HUES48 (cell line): ENCODE measurements around the gene RHBDL1.
A peak's percentile ranks its signal among the peaks of the same experiment; 100 is the strongest.

Experiments used
- H3K27ac ChIP-seq: one replicate; pipeline ENCODE4 v1.7.0; 2013; ENCODE audit warnings: low read depth, low read length, inconsistent platforms
- H3K27me3 ChIP-seq: 2 replicates; pipeline ENCODE4 v1.6.1; 2013; ENCODE audit warnings: mild to moderate bottlenecking, low read length; ENCODE audit not compliant: control insufficient read depth, insufficient read depth
- H3K36me3 ChIP-seq: 2 replicates; pipeline ENCODE4 v1.6.1; 2013; ENCODE audit warnings: low read length; ENCODE audit not compliant: control insufficient read depth, insufficient read depth
- H3K4me1 ChIP-seq: 2 replicates; pipeline ENCODE4 v1.6.1; 2013; ENCODE audit warnings: mild to moderate bottlenecking, low read length; ENCODE audit not compliant: control insufficient read depth, insufficient read depth
- H3K4me3 ChIP-seq: 2 replicates; pipeline ENCODE4 v1.5.1; 2013; ENCODE audit warnings: mild to moderate bottlenecking, low read depth, low read length
- H3K9ac ChIP-seq: 2 replicates; pipeline ENCODE4 v1.6.1; 2013; ENCODE audit warnings: mild to moderate bottlenecking, low read depth, low read length, moderate library complexity
- H3K9me3 ChIP-seq: 2 replicates; pipeline ENCODE4 v1.6.1; 2013; ENCODE audit warnings: low read length; ENCODE audit not compliant: control insufficient read depth, insufficient read depth

RHBDL1 gene

GRCh38 chr16:674968-675883 lies at the start of gene RHBDL1:
Gene RHBDL1 (plus strand): TSS chr16:675671. CDS start chr16:675791, 120 bp downstream.
- no peaks in the 10 kb centered on the region for H3K27me3 ChIP-seq
- H3K4me1 ChIP-seq, result peaks cover 27% of the 10 kb centered on the region; the same call in 1 of the 2 replicates
- peaks cover 40% of the 10 kb centered on the region for H3K36me3 ChIP-seq
- H3K9me3 ChIP-seq, result no peaks in the 10 kb centered on the region
- peak within 1 kb of the TSS; percentile 67 for H3K4me3 ChIP-seq
- no peak within 1 kb of the TSS for H3K27ac ChIP-seq
- H3K9ac ChIP-seq, result no peak within 1 kb of the TSS

GRCh38 chr16:625977-626765 lies 49.3 kb upstream of the RHBDL1 start:
- H3K27me3 ChIP-seq, result no peaks in the 10 kb centered on the region
- H3K9me3 ChIP-seq, result no peaks in the 10 kb centered on the region
- no peak overlapping the region for H3K4me3 ChIP-seq
- H3K36me3 ChIP-seq, result peaks cover 12% of the 10 kb centered on the region; the same call in 1 of the 2 replicates
- H3K9ac ChIP-seq, result no peak overlapping the region
- no peak overlapping the region for H3K27ac ChIP-seq
- peaks cover 22% of the 10 kb centered on the region for H3K4me1 ChIP-seq

DNA sequence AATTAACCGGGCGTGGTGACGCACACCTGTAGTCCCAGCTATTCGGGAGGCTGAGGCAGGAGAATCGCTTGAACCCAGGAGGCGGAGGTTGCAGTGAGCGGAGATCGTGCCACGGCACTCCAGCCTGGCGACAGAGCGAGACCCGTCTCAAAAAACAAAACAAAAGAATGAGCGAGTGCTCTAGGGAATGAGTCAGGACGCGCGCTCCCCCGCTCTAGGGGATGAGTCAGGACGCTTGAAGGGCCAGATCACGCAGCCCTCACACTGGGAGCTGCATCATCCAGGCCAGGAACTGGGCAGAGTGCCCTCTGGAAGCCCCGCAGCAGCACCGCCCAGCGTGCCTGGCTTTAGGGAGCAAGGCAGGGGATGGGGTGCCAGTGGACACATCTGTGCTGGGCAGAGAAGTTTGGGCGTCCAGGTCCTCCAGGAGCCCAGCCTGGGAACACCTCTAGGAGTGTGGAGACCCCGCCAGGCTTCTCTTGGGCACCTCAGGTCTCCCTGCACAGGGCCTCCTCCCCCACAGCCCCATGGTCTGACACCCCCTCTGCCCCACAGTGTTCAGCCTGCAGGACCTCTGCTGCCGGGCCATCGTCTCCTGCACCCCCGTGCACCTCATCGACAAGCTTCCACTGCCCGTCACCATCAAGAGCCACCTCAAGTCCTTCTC lies 48.6 kb upstream of the RHBDL1 start:
- Histone ChIP-seq H3K36me3 (peaks cover 12% of the 10 kb centered on the region; the same call in 1 of the 2 replicates), H3K9ac (no peak overlapping the region), H3K27ac (no peak overlapping the region), H3K4me3 (no peak overlapping the region), H3K9me3 (no peaks in the 10 kb centered on the region), H3K4me1 (peaks cover 22% of the 10 kb centered on the region), H3K27me3 (no peaks in the 10 kb centered on the region)

GRCh38 chr16:627454-628239 lies 47.8 kb upstream of the RHBDL1 start:
- no peak overlapping the region for H3K4me3 ChIP-seq
- no peak overlapping the region for H3K27ac ChIP-seq
- no peaks in the 10 kb centered on the region for H3K27me3 ChIP-seq
- H3K4me1 ChIP-seq, result peaks cover 22% of the 10 kb centered on the region
- H3K36me3 ChIP-seq, result peaks cover 12% of the 10 kb centered on the region; the same call in 1 of the 2 replicates
- H3K9ac ChIP-seq, result no peak overlapping the region
- H3K9me3 ChIP-seq, result no peaks in the 10 kb centered on the region

GRCh38 chr16:628321-629061 lies 47.0 kb upstream of the RHBDL1 start:
- Histone ChIP-seq H3K36me3 (peaks cover 18% of the 10 kb centered on the region), H3K27ac (no peak overlapping the region), H3K4me1 (peaks cover 22% of the 10 kb centered on the region), H3K9ac (no peak overlapping the region), H3K27me3 (no peaks in the 10 kb centered on the region), H3K4me3 (no peak overlapping the region), H3K9me3 (no peaks in the 10 kb centered on the region)

GRCh38 chr16:629185-629832 lies 46.2 kb upstream of the RHBDL1 start:
- Histone ChIP-seq H3K9me3 (no peaks in the 10 kb centered on the region), H3K36me3 (peaks cover 26% of the 10 kb centered on the region), H3K27me3 (no peaks in the 10 kb centered on the region), H3K4me1 (peaks cover 22% of the 10 kb centered on the region), H3K4me3 (no peak overlapping the region), H3K27ac (peak overlapping the region; percentile 83), H3K9ac (no peak overlapping the region)

DNA sequence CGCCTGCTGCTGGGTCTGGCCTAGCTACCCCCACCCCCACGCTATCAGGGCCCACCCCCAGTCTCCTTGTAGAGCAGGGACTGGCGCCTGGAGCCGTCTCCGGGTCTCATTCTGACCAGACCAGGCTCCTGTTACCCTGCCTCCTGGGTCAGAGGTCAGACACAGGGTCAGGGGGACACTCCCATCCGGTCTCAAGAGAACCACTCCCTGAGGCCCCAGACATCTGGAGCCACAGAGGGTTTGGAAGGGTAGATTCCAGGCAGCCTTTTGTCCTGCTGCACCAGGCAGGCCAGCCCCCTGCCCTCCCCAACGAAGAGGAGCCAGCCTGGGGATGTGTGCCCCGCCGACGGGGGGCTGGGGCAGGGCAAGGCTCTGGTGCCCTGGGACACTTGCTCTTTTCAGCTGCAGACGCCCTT lies 45.6 kb upstream of the RHBDL1 start:
- Histone ChIP-seq H3K9me3 (no peaks in the 10 kb centered on the region), H3K27me3 (no peaks in the 10 kb centered on the region), H3K9ac (0 out of 2 replicates have a peak overlapping the region, but pooled peaks have one; percentile 30), H3K4me1 (peaks cover 22% of the 10 kb centered on the region), H3K27ac (peak overlapping the region; percentile 83), H3K36me3 (peaks cover 29% of the 10 kb centered on the region), H3K4me3 (no peak overlapping the region; the same call in 1 of the 2 replicates)

- peak overlapping the region; percentile 83 for H3K27ac ChIP-seq
- peaks cover 22% of the 10 kb centered on the region for H3K4me1 ChIP-seq
- peaks cover 29% of the 10 kb centered on the region for H3K36me3 ChIP-seq
- no peaks in the 10 kb centered on the region for H3K27me3 ChIP-seq
- H3K9ac ChIP-seq, result 0 out of 2 replicates have a peak overlapping the region, but pooled peaks have one; percentile 30
- H3K9me3 ChIP-seq, result no peaks in the 10 kb centered on the region
- peak overlapping the region; percentile 60; the same call in 1 of the 2 replicates for H3K4me3 ChIP-seq
Measured at GRCh38 chr16:630249-630814, 45.1 kb upstream of the RHBDL1 start.

GRCh38 chr16:630815-631405 lies 44.6 kb upstream of the RHBDL1 start, which contains the start of gene WFIKKN1:
Gene WFIKKN1 (plus strand): TSS chr16:630985. CDS start chr16:631254, 269 bp downstream.
- H3K27ac ChIP-seq, result peak within 1 kb of the TSS; percentile 83
- H3K36me3 ChIP-seq, result peaks cover 27% of the 10 kb centered on the region
- H3K27me3 ChIP-seq, result no peaks in the 10 kb centered on the region
- H3K9me3 ChIP-seq, result no peaks in the 10 kb centered on the region
- H3K9ac ChIP-seq, result 0 out of 2 replicates have a peak within 1 kb of the TSS, but pooled peaks have one; percentile 30
- peak within 1 kb of the TSS; percentile 60; the same call in 1 of the 2 replicates for H3K4me3 ChIP-seq
- H3K4me1 ChIP-seq, result peaks cover 22% of the 10 kb centered on the region
